ENCODE measurements around the gene ZBTB11. TPM values are rescaled to one million over a fixed set of nuclear protein-coding genes. Genes with fewer than 3 reads are reported as not detected.
A peak's percentile ranks its signal among the peaks of the same experiment; 100 is the strongest.

Gene ZBTB11
- total and polyA plus RNA-seq, 2 of the 13 experiments (the other 11 are each of a cell fraction or from before 2014, with no cell fraction given) = 5.9 to 18.1 TPM

DNA sequence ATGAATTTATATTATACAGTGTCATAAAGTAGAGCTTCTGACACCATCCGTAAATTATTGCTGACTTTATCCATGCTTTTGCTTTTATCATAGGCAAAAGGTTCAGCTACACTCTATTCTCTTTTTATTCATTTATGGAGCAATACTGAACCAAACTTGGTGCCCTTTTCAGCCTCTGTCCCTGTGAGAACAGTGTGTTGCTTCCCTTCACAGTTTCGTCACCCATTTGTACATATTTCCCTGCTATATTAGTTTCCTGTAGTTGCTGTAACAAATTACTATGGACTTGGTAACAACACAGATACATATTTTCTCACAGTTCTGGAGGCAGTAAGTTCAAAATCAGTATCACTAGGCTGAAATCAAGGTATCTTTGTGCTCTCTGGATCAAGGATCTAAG, 12.4 kb upstream of the ZBTB11 start (continued):
- TF ChIP-seq, protein P1, sequence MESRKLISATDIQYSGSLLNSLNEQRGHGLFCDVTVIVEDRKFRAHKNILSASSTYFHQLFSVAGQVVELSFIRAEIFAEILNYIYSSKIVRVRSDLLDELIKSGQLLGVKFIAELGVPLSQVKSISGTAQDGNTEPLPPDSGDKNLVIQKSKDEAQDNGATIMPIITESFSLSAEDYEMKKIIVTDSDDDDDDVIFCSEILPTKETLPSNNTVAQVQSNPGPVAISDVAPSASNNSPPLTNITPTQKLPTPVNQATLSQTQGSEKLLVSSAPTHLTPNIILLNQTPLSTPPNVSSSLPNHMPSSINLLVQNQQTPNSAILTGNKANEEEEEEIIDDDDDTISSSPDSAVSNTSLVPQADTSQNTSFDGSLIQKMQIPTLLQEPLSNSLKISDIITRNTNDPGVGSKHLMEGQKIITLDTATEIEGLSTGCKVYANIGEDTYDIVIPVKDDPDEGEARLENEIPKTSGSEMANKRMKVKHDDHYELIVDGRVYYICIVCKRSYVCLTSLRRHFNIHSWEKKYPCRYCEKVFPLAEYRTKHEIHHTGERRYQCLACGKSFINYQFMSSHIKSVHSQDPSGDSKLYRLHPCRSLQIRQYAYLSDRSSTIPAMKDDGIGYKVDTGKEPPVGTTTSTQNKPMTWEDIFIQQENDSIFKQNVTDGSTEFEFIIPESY (CRISPR knock-in tag; IDR thresholded peaks at IDR 0.05) = no peak
- no peak for TF ChIP-seq ADNP (CRISPR knock-in tag; IDR thresholded peaks at IDR 0.05)
- TF ChIP-seq RFX3 (CRISPR knock-in tag; IDR thresholded peaks at IDR 0.05) = no peak
- no peak for TF ChIP-seq ZFX (CRISPR knock-in tag; IDR thresholded peaks at IDR 0.05; ENCODE audit: low read depth)
- TF ChIP-seq JDP2 (CRISPR knock-in tag; IDR thresholded peaks at IDR 0.05; ENCODE audit: borderline replicate concordance) = no peak
- TF ChIP-seq TSC22D2 (CRISPR knock-in tag; IDR thresholded peaks at IDR 0.05; ENCODE audit: borderline replicate concordance) = no peak
- TF ChIP-seq ZNF674 (CRISPR knock-in tag; IDR thresholded peaks at IDR 0.05; ENCODE audit: low read depth) = no peak
- TF ChIP-seq KDM5B (CRISPR knock-in tag; IDR thresholded peaks at IDR 0.05; ENCODE audit: borderline replicate concordance) = no peak

- in situ Hi-C loops (cut with HindIII; ENCODE audit: extremely low pct_ligation_motif_present, low pct_unique_long_range_greater_than_20kb) = no loop called here
- 52% methylated on average over 25 of the region's 25 CpGs for WGBS (ENCODE audit: low lambda C conversion rate)
- CTCF ChIA-PET (ENCODE audit: low intra/inter-chr PET ratio, low total read pairs) = no interaction called here
- POLR2A ChIA-PET = interaction anchor here (1.0 to 4.3 kb wide), 6 partner anchors 11 to 126 kb away, joined by 3 to 106 read pairs (median 6); partner anchors contain the start of genes CEP97, PCNP, TRMT10C and ZBTB11
- Histone ChIP-seq H3K9ac (ENCODE audit: insufficient read depth, low read depth, low read length) (peak overlapping the region; percentile 99), H2AFZ (ENCODE audit: low read length) (no peak overlapping the region), H3K79me2 (ENCODE audit: insufficient read depth, low read length) (peaks cover 33% of the 10 kb centered on the region), H3K36me3 (replicated peaks in 1 of 2; ENCODE audit: control insufficient read depth in 1 of 2, insufficient read depth in 2 of 2, low read length in 2 of 2) (peaks cover 2 to 12% of the 10 kb centered on the region in 2 experiments), H4K20me1 (ENCODE audit: insufficient read depth, low read length) (peaks cover 34% of the 10 kb centered on the region), H3K27ac (ENCODE audit: extremely low read length, insufficient read depth, low read length) (peak overlapping the region; percentile 85), H3K4me1 (ENCODE audit: insufficient read depth, low read length) (peaks cover 44% of the 10 kb centered on the region), H3K27me3 (ENCODE audit: control insufficient read depth in 1 of 2, insufficient read depth in 2 of 2, low read length in 2 of 2) (peaks cover 0 to 4% of the 10 kb centered on the region in 2 experiments; a peak in 1 of 5 replicates), H3K4me2 (ENCODE audit: low read depth, low read length) (peak overlapping the region; percentile 88), H3K9me3 (ENCODE audit: low read length) (no peaks in the 10 kb centered on the region), H3K4me3 (replicated peaks in 1 of 3; ENCODE audit: insufficient read depth in 1 of 3, low read depth in 2 of 3, low read length in 3 of 3) (peak overlapping the region; percentile 79 to 91 (median 91))
- BruUV-seq (replicated peaks) = TSS peak; percentile 82
- FAIRE-seq (no peak), ATAC-seq (no peak), DNase-seq (ENCODE audit: low spot score) (no peak)
- intact Hi-C loops (cut with micrococcal nuclease; ENCODE audit: unreplicated experiment) = loop anchor here (2.0 to 5.0 kb wide), 2 partner anchors 37 to 90 kb away; partner anchors contain the start of genes CEP97 and NXPE3
- TF ChIP-seq, protein P2, sequence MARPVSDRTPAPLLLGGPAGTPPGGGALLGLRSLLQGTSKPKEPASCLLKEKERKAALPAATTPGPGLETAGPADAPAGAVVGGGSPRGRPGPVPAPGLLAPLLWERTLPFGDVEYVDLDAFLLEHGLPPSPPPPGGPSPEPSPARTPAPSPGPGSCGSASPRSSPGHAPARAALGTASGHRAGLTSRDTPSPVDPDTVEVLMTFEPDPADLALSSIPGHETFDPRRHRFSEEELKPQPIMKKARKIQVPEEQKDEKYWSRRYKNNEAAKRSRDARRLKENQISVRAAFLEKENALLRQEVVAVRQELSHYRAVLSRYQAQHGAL (CRISPR knock-in tag; IDR thresholded peaks at IDR 0.05; ENCODE audit: not compliant biosample characterization) = no peak
- TF ChIP-seq AKAP8 (CRISPR knock-in tag; IDR thresholded peaks at IDR 0.05) (no peak), PRPF4 (IDR thresholded peaks at IDR 0.05; ENCODE audit: low read depth, low read length, poor library complexity, severe bottlenecking) (peak; percentile 49), RCOR2 (CRISPR knock-in tag; IDR thresholded peaks at IDR 0.05) (peak; percentile 6; the same call in 1 of the 2 replicates), ZNF770 (CRISPR knock-in tag; IDR thresholded peaks at IDR 0.05) (peak; percentile 12), KDM5A (IDR thresholded peaks at IDR 0.05; ENCODE audit: borderline replicate concordance, low read length) (peak; percentile 8; the same call in 1 of the 2 replicates), HNRNPLL (IDR thresholded peaks at IDR 0.05; ENCODE audit: low read depth, low read length, poor library complexity, severe bottlenecking) (no peak)
These were observed 10.4 kb upstream of the ZBTB11 start for GRCh38 chr3:101687142-101687931.

Data from HepG2 (cell line).